ENCODE data around the gene C11orf21. TPM values are rescaled to one million over a fixed set of nuclear protein-coding genes. Genes with fewer than 3 reads are reported as not detected.

Gene C11orf21
- not detected in 2 replicates for total RNA-seq (2022)
- Bru-seq, nascent RNA, result not detected
- percentile 9 among the genes with signal in this experiment for BruChase-seq, experiment 1, labeled RNA remaining after a 6-hour chase
- BruChase-seq, experiment 2, labeled RNA remaining after a 2-hour chase, result not detected
- long read RNA-seq, result 0 reads

- CTCF ChIA-PET, result interaction anchor here (0.6 to 1.3 kb wide), 5 partner anchors 78 to 279 kb away, joined by 3 to 12 read pairs (median 5); no protein-coding TSS in a partner anchor
- Mint-ChIP-seq H3K9me3 (ENCODE audit: low read depth, unreplicated experiment) (no peaks in the 10 kb centered on the region), H3K27me3 (ENCODE audit: unreplicated experiment) (peaks cover 34% of the 10 kb centered on the region), H3K36me3 (ENCODE audit: insufficient read depth, unreplicated experiment) (no peaks in the 10 kb centered on the region), H3K4me3 (ENCODE audit: low read depth, unreplicated experiment) (no peak within 1 kb of the TSS), H3K4me1 (ENCODE audit: low read depth, unreplicated experiment) (no peaks in the 10 kb centered on the region), H3K27ac (ENCODE audit: unreplicated experiment) (no peak within 1 kb of the TSS)
- TF ChIP-seq CTCF (IDR thresholded peaks at IDR 0.05; ENCODE audit: unreplicated experiment), result no peak
- DNase-seq, result no peak
- BruUV-seq (replicated peaks), result no TSS peak
- intact Hi-C loops (cut with micrococcal nuclease; ENCODE audit: unreplicated experiment), result no loop called here
Observed at GRCh38 chr11:2301631-2302305, at the start of gene C11orf21, which contains the start of gene TSPAN32. Gene C11orf21, minus strand, starts transcription at chr11:2301918. Its CDS starts 110 bp downstream, at chr11:2301808. Gene TSPAN32, plus strand, starts transcription at chr11:2302013. Its CDS starts 137 bp downstream, at chr11:2302150.

GRCh38 chr11:2348986-2349385 is 47.3 kb upstream of the C11orf21 start:
- Mint-ChIP-seq H3K27me3 (ENCODE audit: unreplicated experiment) (peaks cover 95% of the 10 kb centered on the region), H3K9me3 (ENCODE audit: low read depth, unreplicated experiment) (peaks cover 4% of the 10 kb centered on the region), H3K27ac (ENCODE audit: unreplicated experiment) (no peak overlapping the region), H3K4me3 (ENCODE audit: low read depth, unreplicated experiment) (no peak overlapping the region), H3K4me1 (ENCODE audit: low read depth, unreplicated experiment) (no peaks in the 10 kb centered on the region), H3K36me3 (ENCODE audit: insufficient read depth, unreplicated experiment) (no peaks in the 10 kb centered on the region)
- DNase-seq, result no peak
- CTCF ChIA-PET, result no interaction called here
- TF ChIP-seq CTCF (IDR thresholded peaks at IDR 0.05; ENCODE audit: unreplicated experiment), result no peak
- intact Hi-C loops (cut with micrococcal nuclease; ENCODE audit: unreplicated experiment), result no loop called here
- no TSS peak for BruUV-seq (replicated peaks)

GRCh38 chr11:2347308-2347830 is 45.7 kb upstream of the C11orf21 start:
- H3K4me1 Mint-ChIP-seq (ENCODE audit: low read depth, unreplicated experiment), result no peaks in the 10 kb centered on the region
- H3K27me3 Mint-ChIP-seq (ENCODE audit: unreplicated experiment), result peaks cover 95% of the 10 kb centered on the region
- peaks cover 4% of the 10 kb centered on the region for H3K9me3 Mint-ChIP-seq (ENCODE audit: low read depth, unreplicated experiment)
- H3K4me3 Mint-ChIP-seq (ENCODE audit: low read depth, unreplicated experiment), result no peak overlapping the region
- no peak for DNase-seq
- no peak overlapping the region for H3K27ac Mint-ChIP-seq (ENCODE audit: unreplicated experiment)
- no peak for TF ChIP-seq CTCF (IDR thresholded peaks at IDR 0.05; ENCODE audit: unreplicated experiment)
- no TSS peak for BruUV-seq (replicated peaks)
- CTCF ChIA-PET, result no interaction called here
- no peaks in the 10 kb centered on the region for H3K36me3 Mint-ChIP-seq (ENCODE audit: insufficient read depth, unreplicated experiment)
- intact Hi-C loops (cut with micrococcal nuclease; ENCODE audit: unreplicated experiment), result no loop called here

- no TSS peak for BruUV-seq (replicated peaks)
Observed at GRCh38 chr11:2346586-2347307, 45.0 kb upstream of the C11orf21 start.

More at GRCh38 chr11:2346586-2347307, 45.0 kb upstream of the C11orf21 start:
- H3K27ac Mint-ChIP-seq (ENCODE audit: unreplicated experiment), result no peak overlapping the region
- intact Hi-C loops (cut with micrococcal nuclease; ENCODE audit: unreplicated experiment), result no loop called here
- no peak for TF ChIP-seq CTCF (IDR thresholded peaks at IDR 0.05; ENCODE audit: unreplicated experiment)
- peaks cover 4% of the 10 kb centered on the region for H3K9me3 Mint-ChIP-seq (ENCODE audit: low read depth, unreplicated experiment)
- peaks cover 95% of the 10 kb centered on the region for H3K27me3 Mint-ChIP-seq (ENCODE audit: unreplicated experiment)
- no peaks in the 10 kb centered on the region for H3K4me1 Mint-ChIP-seq (ENCODE audit: low read depth, unreplicated experiment)
- no peak for DNase-seq
- CTCF ChIA-PET, result no interaction called here
- no peak overlapping the region for H3K4me3 Mint-ChIP-seq (ENCODE audit: low read depth, unreplicated experiment)
- no peaks in the 10 kb centered on the region for H3K36me3 Mint-ChIP-seq (ENCODE audit: insufficient read depth, unreplicated experiment)
